Cardiac fibroblast (primary cell): ENCODE data around the gene ATF5.
A peak's percentile ranks its signal among the peaks of the same experiment; 100 is the strongest.

Source experiments
- DNase-seq, 2 donors: peaks; one replicate each; pipeline versions ENCODE4 v3.0.0 to v3.0.0-alpha.2; 2010; ENCODE audit warnings: low read depth in 2 of 2
- H3K4me3 ChIP-seq, 2 donors: replicated peaks in 1 of 2; 1 replicate in 1 of 2; 2 replicates in 1 of 2; pipeline ENCODE4 v1.5.1; 2011; ENCODE audit warnings: low read depth in 2 of 2, low read length in 2 of 2, mild to moderate bottlenecking in 2 of 2, moderate library complexity in 1 of 2
- TF ChIP-seq, protein P1 (sequence below): IDR thresholded peaks from one replicate; pipeline ENCODE4 v1.5.1; 2011; ENCODE audit warnings: low read depth, mild to moderate bottlenecking, low read length, inconsistent platforms

The ATF5 gene

GRCh38 chr19:49929121-49929610 lies at the start of gene ATF5, which contains the start of gene NUP62:
ATF5 (plus strand) TSS chr19:49929205; CDS start chr19:49930851, 1,646 bp downstream.
NUP62 (minus strand) TSS chr19:49929504; CDS start chr19:49909807, 19,697 bp downstream.
- DNase-seq = peak; percentile 84 to 89
- H3K4me3 ChIP-seq = peak within 1 kb of the TSS; percentile 97 to 99
- TF ChIP-seq, protein P1, sequence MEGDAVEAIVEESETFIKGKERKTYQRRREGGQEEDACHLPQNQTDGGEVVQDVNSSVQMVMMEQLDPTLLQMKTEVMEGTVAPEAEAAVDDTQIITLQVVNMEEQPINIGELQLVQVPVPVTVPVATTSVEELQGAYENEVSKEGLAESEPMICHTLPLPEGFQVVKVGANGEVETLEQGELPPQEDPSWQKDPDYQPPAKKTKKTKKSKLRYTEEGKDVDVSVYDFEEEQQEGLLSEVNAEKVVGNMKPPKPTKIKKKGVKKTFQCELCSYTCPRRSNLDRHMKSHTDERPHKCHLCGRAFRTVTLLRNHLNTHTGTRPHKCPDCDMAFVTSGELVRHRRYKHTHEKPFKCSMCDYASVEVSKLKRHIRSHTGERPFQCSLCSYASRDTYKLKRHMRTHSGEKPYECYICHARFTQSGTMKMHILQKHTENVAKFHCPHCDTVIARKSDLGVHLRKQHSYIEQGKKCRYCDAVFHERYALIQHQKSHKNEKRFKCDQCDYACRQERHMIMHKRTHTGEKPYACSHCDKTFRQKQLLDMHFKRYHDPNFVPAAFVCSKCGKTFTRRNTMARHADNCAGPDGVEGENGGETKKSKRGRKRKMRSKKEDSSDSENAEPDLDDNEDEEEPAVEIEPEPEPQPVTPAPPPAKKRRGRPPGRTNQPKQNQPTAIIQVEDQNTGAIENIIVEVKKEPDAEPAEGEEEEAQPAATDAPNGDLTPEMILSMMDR = no peak

DNA sequence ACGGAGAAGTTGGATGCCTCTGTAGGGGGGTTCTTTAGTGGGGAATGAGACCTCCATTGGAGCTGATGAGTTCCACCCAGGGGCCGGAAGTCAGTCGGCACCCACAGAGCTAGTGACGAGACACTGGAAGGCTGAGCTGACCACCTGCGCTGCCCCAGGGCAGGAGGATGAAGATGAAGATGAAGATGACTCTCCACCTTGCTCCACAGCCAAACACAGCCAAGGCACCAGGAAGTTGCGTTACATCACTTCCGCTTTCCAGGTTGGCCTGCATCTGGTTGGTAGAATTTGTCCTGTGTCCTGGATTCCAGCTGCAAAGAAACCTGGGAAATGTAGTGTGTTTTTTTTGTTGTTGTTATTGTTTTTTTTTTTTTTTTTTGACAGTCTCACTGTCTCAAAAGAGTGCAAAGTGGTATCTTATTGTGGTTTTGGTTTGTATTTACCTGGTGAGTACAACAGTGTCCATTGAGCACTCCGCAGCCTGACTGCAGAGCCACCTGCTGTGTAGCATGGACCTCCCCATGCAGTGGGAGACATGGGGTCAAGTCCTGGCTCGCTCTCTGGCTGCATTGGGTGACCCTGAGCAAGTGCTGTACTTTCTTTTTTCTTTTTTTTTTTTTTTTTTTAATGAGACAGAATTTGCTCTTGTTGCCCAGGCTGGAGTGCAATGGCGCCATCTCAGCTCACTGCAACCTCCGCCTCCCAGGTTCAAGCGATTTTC lies 49.6 kb upstream of the ATF5 start:
- TF ChIP-seq, protein P1 = no peak
- H3K4me3 ChIP-seq = no peak overlapping the region
- no peak for DNase-seq

- TF ChIP-seq, protein P1 = no peak
- H3K4me3 ChIP-seq = no peak overlapping the region
- no peak for DNase-seq
These were observed 48.7 kb upstream of the ATF5 start for GRCh38 chr19:49880162-49880869.

- no peak for DNase-seq
- H3K4me3 ChIP-seq = no peak overlapping the region
- TF ChIP-seq, protein P1 = no peak
These were observed 47.8 kb upstream of the ATF5 start for GRCh38 chr19:49881186-49881585.

- peak in 1 of 2 donors; percentile 41 for DNase-seq
- no peak overlapping the region for H3K4me3 ChIP-seq
- TF ChIP-seq, protein P1 = no peak
These were observed 47.2 kb upstream of the ATF5 start for GRCh38 chr19:49881672-49882394.

DNA sequence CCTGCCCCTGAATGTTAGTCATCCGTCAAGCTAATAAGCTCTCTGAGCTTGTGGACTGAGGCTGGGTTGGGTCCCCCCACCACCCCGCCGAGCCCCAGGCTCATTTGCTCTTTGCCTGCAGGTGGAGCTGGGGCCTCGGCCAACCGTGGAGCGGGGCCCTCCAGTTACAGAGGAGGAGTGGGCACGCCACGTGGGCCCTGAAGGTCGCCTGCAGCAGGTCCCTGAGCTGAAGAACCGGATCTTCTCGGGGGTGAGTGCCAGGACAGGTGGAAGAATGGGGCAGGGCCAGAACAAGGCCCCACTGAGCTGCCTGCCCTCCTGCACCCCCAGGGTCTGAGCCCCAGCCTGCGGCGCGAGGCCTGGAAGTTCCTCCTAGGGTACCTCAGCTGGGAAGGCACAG lies 46.4 kb upstream of the ATF5 start:
- no peak for DNase-seq
- H3K4me3 ChIP-seq = no peak overlapping the region
- TF ChIP-seq, protein P1 = no peak
